ENCODE results near the gene PARP11. TPM values are rescaled to one million over a fixed set of nuclear protein-coding genes. Genes with fewer than 3 reads are reported as not detected.
"Not testable (repeated sequence)": the region's sequence is repeated elsewhere in the genome, so short reads cannot be mapped to it uniquely, and the experiment has no call there.

PARP11 gene
- total RNA-seq, 1 donor from 2014 or later, result 11.4 TPM

GRCh38 chr12:3884671-3885070 is 11.5 kb upstream of the PARP11 start:
- no peak for FAIRE-seq

GRCh38 chr12:3882896-3883564 is 9.8 kb upstream of the PARP11 start:
- no peak for FAIRE-seq
- DNase-seq (ENCODE audit: low spot score in 2 of 2), result no peak

More at GRCh38 chr12:3884671-3885070, 11.5 kb upstream of the PARP11 start:
- DNase-seq (ENCODE audit: low spot score in 2 of 2), result no peak

- DNase-seq (ENCODE audit: low spot score in 2 of 2), result no peak
- no peak for FAIRE-seq
These were observed 9.2 kb upstream of the PARP11 start for GRCh38 chr12:3882406-3882805.

- FAIRE-seq (no peak), DNase-seq (ENCODE audit: low spot score in 2 of 2) (no peak)
These were observed 8.2 kb upstream of the PARP11 start for GRCh38 chr12:3881281-3881950.

GRCh38 chr12:3879846-3880245 is 6.6 kb upstream of the PARP11 start:
- no peak for FAIRE-seq
- DNase-seq (ENCODE audit: low spot score in 2 of 2), result no peak

GRCh38 chr12:3871356-3871755 is 1.8 kb downstream of the PARP11 start:
- DNase-seq (ENCODE audit: low spot score in 2 of 2), result no peak
- FAIRE-seq, result no peak

GRCh38 chr12:3869865-3870264 is 3.3 kb downstream of the PARP11 start:
- no peak for DNase-seq (ENCODE audit: low spot score in 2 of 2)
- no peak for FAIRE-seq

- no peak for FAIRE-seq
- no peak for DNase-seq (ENCODE audit: low spot score in 2 of 2)
These were observed 3.8 kb downstream of the PARP11 start for GRCh38 chr12:3869433-3869832.

GRCh38 chr12:3863756-3864155 is 9.4 kb downstream of the PARP11 start:
- FAIRE-seq, result no peak

GRCh38 chr12:3842517-3842916 is 30.7 kb downstream of the PARP11 start:
- no peak for FAIRE-seq
- DNase-seq (ENCODE audit: low spot score in 2 of 2), result no peak

More at GRCh38 chr12:3863756-3864155, 9.4 kb downstream of the PARP11 start:
- no peak for DNase-seq (ENCODE audit: low spot score in 2 of 2)

- no peak for DNase-seq (ENCODE audit: low spot score in 2 of 2)
- FAIRE-seq, result no peak
These were observed 31.4 kb downstream of the PARP11 start for GRCh38 chr12:3841783-3842182.

GRCh38 chr12:3840833-3841232 is 32.4 kb downstream of the PARP11 start:
- not testable (repeated sequence) for DNase-seq (ENCODE audit: low spot score in 2 of 2); FAIRE-seq

- FAIRE-seq; DNase-seq (ENCODE audit: low spot score in 2 of 2): not testable (repeated sequence)
These were observed 33.5 kb downstream of the PARP11 start for GRCh38 chr12:3839745-3840144.

GRCh38 chr12:3838701-3839548 is 34.3 kb downstream of the PARP11 start:
- FAIRE-seq, result not testable (repeated sequence)

GRCh38 chr12:3838076-3838475 is 35.1 kb downstream of the PARP11 start:
- FAIRE-seq (no peak), DNase-seq (ENCODE audit: low spot score in 2 of 2) (no peak)

More at GRCh38 chr12:3838701-3839548, 34.3 kb downstream of the PARP11 start:
- DNase-seq (ENCODE audit: low spot score in 2 of 2), result not testable (repeated sequence)

- FAIRE-seq (no peak), DNase-seq (ENCODE audit: low spot score in 2 of 2) (no peak)
These were observed 36.1 kb downstream of the PARP11 start for GRCh38 chr12:3837049-3837448.

- DNase-seq (ENCODE audit: low spot score in 2 of 2) (no peak), FAIRE-seq (no peak)
These were observed 36.6 kb downstream of the PARP11 start for GRCh38 chr12:3836641-3837040.

GRCh38 chr12:3835914-3836313 is 37.3 kb downstream of the PARP11 start:
- DNase-seq (ENCODE audit: low spot score in 2 of 2), result no peak
- no peak for FAIRE-seq

GRCh38 chr12:3834774-3835173 is 38.4 kb downstream of the PARP11 start:
- DNase-seq (ENCODE audit: low spot score in 2 of 2) (no peak), FAIRE-seq (no peak)

- no peak for DNase-seq (ENCODE audit: low spot score in 2 of 2)
- no peak for FAIRE-seq
These were observed 39.4 kb downstream of the PARP11 start for GRCh38 chr12:3833670-3834310.

GRCh38 chr12:3832738-3833137 is 40.5 kb downstream of the PARP11 start:
- DNase-seq (ENCODE audit: low spot score in 2 of 2) (no peak), FAIRE-seq (no peak)
